GM12891 (cell line): ENCODE results near the gene ZNF236.

Experiments
- PAX5 ChIP-seq: IDR thresholded peaks from 2 replicates; pipeline ENCODE4 v1.6.1; 2011; ENCODE audit warnings: low read length, moderate library complexity, mild to moderate bottlenecking; ENCODE audit not compliant: insufficient read depth, severe bottlenecking
- POLR2A ChIP-seq: IDR thresholded peaks from 2 replicates; pipeline ENCODE4 v1.6.1; 2011; ENCODE audit warnings: low read depth, low read length, control low read depth
- POLR2AphosphoS5 ChIP-seq: IDR thresholded peaks from 2 replicates; pipeline ENCODE4 v1.6.1; 2011; ENCODE audit warnings: low read depth, low read length, control low read depth
- SPI1 ChIP-seq: IDR thresholded peaks from 2 replicates; pipeline ENCODE4 v1.6.1; 2011; ENCODE audit warnings: low read depth, low read length, control low read depth

- no peak for TF ChIP-seq POLR2AphosphoS5
- TF ChIP-seq POLR2A: no peak
- TF ChIP-seq SPI1: no peak
- TF ChIP-seq PAX5: no peak
Measured at GRCh38 chr18:76982038-76982437, 159.7 kb downstream of the ZNF236 start.
